ENCODE results near the gene TAGLN.
"Not testable (repeated sequence)": the region's sequence is repeated elsewhere in the genome, so short reads cannot be mapped to it uniquely, and the experiment has no call there.

TAGLN gene

DNA sequence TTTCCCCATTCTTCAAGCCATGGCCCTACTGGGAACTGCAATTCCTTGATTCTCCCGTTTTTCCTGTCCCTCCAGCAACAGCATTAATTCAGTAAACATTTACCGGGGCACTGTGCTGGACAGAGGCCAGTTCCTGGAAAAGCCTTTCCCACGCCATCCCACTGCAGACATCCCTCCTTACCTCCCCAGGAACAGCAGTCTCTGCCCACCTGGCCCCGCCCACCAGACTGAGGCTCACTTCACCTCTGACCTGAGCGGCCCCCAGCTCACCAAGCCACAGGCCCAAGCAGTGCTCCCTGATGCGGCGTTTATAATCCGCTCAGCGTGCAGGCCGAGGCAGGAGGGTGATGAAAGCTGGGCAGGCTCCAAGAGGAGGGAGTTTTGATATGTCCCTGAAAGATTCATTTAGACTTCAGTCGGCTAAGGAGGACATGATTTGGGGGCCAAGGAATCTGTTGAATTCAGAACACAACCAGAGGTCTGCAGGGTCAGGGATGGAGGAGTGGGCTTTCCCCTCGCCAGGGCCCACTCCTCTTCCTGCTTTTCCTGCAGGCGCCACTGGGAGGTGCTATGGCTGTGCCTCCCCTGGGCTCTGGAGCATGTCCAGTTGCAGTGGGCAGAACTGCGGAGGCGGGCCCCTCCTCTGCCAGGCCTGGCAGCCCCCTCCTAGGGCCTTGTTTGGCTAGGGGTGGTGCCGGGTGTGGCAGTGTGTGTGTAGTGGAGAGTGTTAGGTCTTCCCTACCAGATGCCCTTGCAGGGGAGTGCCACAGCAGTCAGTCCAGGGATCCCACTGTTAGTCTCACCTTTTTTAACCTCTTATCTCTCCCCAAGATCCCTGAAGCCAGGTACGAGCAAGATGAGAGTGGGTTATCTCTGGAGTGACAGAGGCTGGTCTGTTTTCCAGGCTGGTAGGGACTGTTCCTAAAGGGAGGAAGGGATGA, 1.4 kb upstream of the TAGLN start:
- DNase-seq: no peak

- no peak for DNase-seq
These were observed 557 bp upstream of the TAGLN start for GRCh38 chr11:117198613-117199012.

GRCh38 chr11:117199916-117200812, 994 bp downstream of the TAGLN start:
- no peak for DNase-seq

DNA sequence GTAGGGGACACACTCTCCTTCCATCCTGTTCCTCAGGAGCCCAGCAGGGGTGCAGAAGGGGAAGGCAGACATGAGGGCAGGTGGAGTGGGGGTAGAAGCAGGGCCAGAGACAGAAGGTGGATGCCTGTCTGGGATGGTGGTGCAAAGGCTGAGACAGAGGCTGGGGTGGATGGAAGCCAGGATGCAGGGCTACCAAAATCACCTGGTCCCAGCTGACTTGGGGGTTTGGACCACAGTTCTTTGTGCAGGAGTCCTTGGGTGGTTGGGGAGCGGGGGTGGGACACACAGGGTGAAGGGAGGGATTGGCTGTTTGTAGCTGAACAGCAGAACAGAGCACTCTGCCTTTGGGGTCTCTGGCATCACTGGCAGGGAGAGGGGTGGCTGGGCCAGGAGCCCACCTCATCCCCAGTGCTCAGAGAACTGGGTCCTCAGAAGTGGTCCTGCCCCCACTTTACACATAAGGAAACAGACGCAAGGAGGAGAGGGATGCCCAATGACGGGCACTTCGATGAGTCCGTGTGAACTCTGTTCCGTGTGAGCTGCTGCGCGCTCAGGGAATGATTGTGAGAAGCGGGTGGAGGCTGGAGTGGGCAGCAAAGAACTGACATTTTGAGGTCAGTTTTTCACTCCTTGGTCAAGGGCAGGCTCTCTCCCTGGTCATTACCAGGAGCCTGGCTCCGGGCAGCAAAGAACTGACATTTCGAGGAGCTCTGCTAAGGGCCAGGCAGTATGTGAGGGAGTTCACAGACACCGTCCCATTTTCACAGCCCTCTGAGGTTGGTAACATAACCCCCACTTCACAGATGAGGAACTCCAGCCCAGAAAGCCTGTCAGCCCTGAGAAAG, 1.9 kb downstream of the TAGLN start:
- DNase-seq: no peak

DNA sequence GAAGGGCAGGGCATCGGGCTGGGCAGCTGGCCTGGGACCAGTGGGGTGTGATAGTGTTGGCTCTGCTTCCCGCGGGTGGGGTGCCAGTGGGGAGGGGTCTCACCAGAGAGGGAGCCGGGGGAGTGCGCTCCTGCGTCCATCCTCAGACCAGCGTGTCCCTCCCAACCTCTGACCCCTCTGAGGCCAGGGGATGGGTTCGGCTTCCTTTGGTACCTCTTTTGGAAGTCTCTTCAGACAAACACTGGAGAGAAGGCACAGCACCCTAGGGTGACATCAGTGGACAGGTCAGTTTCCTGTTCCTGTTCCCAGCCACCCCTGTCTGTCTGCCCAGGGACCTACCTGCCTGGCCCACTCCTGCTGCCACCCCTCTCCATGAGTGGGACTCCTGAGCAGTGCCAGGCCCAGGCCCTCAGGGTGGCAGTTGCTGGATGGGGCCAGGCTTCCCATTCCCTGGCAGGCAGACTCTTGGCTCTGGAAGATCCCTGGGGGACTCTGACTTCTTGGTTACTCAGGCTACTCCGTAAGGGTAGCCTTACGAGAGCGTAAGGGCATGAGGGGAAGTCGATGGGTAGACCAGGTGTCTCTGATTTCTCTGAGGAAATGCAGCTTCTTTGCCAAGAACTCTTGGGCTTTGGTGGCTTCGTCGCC, 2.6 kb downstream of the TAGLN start:
- no peak for DNase-seq

DNA sequence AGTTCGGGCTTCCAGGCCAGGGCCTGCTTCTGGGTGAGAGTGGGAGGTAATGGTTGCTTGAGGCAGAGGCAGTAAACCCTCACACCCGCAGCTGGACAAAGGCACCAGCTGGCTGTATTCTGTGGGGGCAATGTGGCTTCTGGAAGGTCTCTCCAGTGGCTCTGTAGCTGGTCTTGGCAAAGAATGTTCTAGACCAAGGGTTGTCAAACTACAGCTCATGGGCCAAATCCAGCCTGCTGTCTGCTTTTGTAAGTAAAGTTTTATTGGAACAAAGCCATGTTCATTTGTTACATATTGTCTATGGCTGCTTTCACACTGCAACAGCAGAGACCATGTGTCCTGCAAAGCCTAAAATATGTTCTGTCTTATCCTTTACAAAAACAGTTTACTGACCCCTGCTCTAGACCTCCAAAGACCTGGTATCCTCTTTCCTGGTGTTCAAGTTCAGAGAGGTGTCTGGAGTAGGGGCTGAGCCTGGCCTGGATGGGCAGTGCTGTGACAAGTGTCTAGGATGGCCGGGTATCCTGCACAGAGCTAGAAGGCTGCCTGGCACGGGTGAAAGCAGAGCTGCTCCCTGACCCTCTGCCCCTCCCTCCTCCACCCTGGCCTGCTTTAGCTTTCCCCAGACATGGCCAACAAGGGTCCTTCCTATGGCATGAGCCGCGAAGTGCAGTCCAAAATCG, 3.4 kb downstream of the TAGLN start:
- DNase-seq: no peak

- DNase-seq: no peak
These were observed 3.9 kb downstream of the TAGLN start for GRCh38 chr11:117203069-117203407.

DNA sequence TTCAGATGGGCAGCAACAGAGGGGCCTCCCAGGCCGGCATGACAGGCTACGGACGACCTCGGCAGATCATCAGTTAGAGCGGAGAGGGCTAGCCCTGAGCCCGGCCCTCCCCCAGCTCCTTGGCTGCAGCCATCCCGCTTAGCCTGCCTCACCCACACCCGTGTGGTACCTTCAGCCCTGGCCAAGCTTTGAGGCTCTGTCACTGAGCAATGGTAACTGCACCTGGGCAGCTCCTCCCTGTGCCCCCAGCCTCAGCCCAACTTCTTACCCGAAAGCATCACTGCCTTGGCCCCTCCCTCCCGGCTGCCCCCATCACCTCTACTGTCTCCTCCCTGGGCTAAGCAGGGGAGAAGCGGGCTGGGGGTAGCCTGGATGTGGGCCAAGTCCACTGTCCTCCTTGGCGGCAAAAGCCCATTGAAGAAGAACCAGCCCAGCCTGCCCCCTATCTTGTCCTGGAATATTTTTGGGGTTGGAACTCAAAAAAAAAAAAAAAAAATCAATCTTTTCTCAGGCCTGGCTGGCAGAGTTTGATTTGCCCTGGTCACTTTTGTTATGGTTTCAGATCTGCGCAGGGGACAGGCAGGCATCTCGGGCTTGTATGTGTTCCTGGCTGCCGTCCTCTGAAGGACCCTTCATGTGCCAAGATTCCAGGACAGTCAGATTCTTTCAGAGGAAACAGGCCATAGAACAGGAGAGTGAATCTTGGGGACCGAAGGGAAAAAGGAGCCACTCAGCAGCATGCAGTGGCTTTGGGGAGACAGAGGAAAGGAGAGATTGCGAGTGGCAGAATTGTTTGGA, 5.3 kb downstream of the TAGLN start:
- no peak for DNase-seq

DNA sequence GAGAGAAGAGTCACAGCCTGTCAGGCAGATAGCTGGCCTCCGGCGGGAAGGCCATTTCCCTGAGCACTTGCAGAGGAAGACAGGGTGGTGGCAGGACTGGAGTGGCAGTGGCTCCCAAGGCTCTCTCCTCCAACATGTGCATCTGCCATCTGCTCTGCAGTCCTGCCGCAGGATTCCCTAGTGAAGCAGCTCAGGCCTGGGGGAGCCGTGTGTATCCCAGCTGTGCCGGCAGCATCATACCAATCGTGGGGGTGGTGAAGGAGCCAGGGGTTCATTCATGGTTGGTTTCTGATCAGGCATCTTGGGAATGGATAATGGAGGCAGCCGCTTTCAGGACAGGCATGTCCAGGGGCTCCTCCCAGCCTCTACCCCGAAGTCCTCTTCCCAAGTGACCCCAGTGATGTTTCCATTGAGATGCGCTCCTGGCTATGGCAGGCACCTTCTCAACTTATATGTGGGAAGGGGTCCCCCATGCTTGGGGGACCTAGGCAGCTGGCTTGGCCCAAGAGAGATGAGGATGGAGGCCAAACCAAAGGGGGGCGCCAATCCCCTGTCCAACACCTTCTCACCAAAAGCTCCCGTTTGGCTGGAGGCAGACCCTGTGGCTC, 6.1 kb downstream of the TAGLN start:
- no peak for DNase-seq

GRCh38 chr11:117206111-117206510, 6.9 kb downstream of the TAGLN start:
- DNase-seq: not testable (repeated sequence)

DNA sequence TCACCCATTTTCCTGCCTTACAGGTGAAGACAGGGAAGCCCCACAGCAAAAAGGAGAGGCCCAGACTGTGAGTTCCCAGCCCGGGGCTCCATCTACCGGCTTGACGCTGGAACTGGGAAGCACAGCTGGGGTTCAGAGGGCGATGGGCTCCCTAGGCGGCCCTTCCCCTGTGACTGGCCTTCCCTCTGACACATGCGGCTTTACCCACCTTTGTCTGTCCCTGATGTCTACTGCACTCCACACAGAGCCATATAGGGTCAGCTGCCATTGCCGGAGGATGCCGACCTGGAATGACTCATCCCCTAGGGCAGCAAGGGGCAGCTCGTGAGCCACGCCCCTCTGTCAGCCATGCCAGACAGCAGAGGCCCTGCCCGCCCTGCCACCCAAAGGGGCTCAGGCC, 7.7 kb downstream of the TAGLN start:
- DNase-seq: not testable (repeated sequence)

GRCh38 chr11:117207481-117207880, 8.3 kb downstream of the TAGLN start:
- not testable (repeated sequence) for DNase-seq

DNA sequence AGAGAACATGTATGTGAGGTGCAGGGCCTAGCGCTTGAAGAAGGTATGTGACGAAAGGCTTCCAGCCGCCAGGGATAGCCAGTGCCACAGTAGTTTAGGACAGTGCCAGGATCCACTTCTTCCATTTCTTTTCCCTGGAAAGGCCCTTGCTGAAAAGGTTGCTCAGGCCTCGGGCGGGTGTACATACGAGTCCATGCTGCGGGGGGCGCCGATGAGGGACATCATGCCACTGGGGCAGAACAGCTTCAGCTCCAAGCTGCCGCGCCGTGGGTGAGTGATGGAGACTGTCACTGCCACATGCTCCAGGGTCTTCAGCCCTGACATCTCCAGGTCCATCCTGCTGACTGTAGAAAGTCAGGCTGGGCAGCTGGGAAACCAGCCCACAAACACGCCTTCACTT, 9.5 kb downstream of the TAGLN start:
- not testable (repeated sequence) for DNase-seq

- not testable (repeated sequence) for DNase-seq
These were observed 10.4 kb downstream of the TAGLN start for GRCh38 chr11:117209351-117210125.

DNA sequence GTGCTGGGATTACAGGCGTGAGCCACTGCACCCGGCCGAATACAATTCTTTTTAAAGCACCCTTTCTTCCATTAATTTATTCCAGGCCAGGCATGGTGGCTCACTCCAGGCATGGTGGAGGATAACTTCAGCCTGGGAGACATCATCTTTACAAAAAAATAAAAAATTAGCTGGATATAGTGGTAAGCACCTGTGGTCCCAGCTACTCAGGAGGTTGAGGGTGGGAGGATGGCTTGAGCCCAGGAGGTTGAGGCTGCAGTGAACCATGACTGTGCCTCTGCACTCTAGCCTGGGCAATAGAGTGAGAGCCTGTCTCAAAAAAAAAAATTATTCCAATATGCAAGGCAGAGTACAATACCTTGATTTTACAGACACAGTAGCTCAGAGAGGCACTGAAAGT, 11.4 kb downstream of the TAGLN start:
- DNase-seq: no peak

DNA sequence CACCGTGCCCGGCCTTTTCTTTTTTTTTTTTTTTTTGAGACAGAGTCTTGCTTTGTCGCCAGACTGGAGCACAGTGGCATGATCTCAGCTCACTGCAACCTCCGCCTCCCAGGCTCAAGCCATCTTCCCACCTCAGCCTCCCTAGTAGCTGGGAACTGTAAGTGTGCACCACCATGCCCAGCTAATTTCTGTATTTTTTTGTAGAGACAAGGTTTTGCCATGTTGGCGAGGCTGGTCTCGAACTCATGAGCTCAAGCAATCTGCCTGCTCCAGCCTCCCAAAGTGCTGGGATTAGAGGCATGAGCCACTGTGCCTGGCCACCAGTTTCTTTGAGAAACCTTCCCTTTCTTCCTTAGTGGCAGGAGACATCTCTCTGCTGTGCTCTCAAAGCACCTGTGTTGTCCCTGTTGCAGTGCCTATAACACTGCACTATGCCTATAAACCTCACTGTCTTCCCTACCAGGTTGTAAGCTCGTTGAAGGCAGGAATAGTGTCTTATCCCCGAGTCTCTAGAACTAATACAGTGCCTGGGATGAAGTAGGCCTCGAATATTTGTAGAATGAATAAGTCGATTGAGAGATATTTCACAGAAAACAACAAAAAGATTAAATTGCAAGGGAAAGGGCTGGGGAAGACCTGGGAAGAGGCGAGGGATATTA, 13.7 kb downstream of the TAGLN start:
- DNase-seq: no peak

DNA sequence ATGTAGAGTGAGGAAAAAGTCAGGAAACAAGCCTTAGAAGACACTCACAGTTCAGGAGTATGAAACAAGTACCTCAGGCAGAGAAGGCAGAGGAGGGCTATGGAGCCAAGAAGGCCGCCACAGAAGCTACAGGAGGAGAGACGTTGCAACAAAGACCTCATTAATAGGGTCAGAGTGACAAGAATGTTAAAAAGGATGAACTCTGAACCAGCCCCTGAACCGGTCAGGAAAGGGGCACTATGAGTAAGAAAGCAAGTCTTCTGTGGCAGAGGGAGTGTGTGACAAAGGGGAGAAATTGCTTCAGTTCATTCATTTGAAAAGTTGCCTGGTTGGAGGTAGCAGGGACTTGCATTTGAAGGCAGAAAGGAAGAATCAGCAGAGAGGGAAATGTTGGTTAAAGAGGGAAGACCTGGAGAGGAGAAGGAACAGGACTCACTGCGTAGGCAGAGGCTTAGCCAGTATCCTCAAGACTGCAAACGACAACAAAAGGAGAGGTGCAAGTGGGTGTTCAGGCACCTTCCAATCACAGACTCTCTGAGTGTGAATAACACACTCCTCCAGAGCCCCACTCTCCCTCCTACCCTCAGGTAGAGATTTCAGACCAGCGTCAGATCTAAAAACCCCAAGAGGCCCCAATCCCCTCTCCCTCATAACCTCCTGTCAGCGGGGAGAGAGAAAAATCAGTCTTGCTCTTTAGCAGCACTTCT, 15.4 kb downstream of the TAGLN start:
- DNase-seq: no peak
